Activated CD8-positive, alpha-beta memory T cell treated with anti-CD3 and anti-CD28 coated beads, Interleukin-2, amount 10 ng/mL, durations not matched to agents 7 days and 5 days (primary cell): Measurements from ENCODE around the gene HDAC1. TPM values are rescaled to one million over a fixed set of nuclear protein-coding genes. Genes with fewer than 3 reads are reported as not detected.

Experiments
- ATAC-seq: fragments of 150-1000 bp; cut with Tn5 transposase; one replicate; pipeline ENCODE4 v1.10.0; 2021; ENCODE audit warnings: moderate library complexity
- CTCF ChIA-PET: fragments of 350-600 bp; sonication (Branson Sonifier 250); formaldehyde crosslinking; loops from one replicate; lab custom pipeline; 2021; ENCODE audit warnings: antibody characterized with exemption; lab: Charles Lee
- DNase-seq: peaks from one replicate; pipeline ENCODE4 v3.0.0-alpha.2; 2020
- H3K27ac Mint-ChIP-seq: one replicate; pipeline ENCODE4 v1.8.0; 2021; ENCODE audit warnings: mild to moderate bottlenecking, mixed read lengths
- H3K27me3 Mint-ChIP-seq: one replicate; pipeline ENCODE4 v1.8.0; 2021; ENCODE audit warnings: mixed read lengths
- H3K36me3 Mint-ChIP-seq: one replicate; pipeline ENCODE4 v1.8.0; 2021; ENCODE audit warnings: mild to moderate bottlenecking, mixed read lengths
- H3K4me1 Mint-ChIP-seq: one replicate; pipeline ENCODE4 v1.8.0; 2021; ENCODE audit warnings: mixed read lengths
- H3K4me3 Mint-ChIP-seq: one replicate; pipeline ENCODE4 v1.8.0; 2021; ENCODE audit warnings: mild to moderate bottlenecking, moderate library complexity, mixed read lengths
- H3K9me3 Mint-ChIP-seq: one replicate; pipeline ENCODE4 v1.8.0; 2022; ENCODE audit warnings: low read depth, mixed read lengths
- total RNA-seq, 2 experiments: library from RNA; stranded (reverse); gene quantifications; one replicate each; pipeline ENCODE4 v1.2.3, GENCODE V29; 2021

HDAC1 gene
- total RNA-seq = 100 to 1,000 TPM; 183 to 189 TPM

- no peaks in the 10 kb centered on the region for H3K9me3 Mint-ChIP-seq
- no peaks in the 10 kb centered on the region for H3K27me3 Mint-ChIP-seq
- peak; percentile 99 for ATAC-seq
- peak; percentile 98 for DNase-seq
- peak within 1 kb of the TSS; percentile 99 for H3K4me3 Mint-ChIP-seq
- peak within 1 kb of the TSS; percentile 98 for H3K27ac Mint-ChIP-seq
- peaks cover 49% of the 10 kb centered on the region for H3K4me1 Mint-ChIP-seq
- CTCF ChIA-PET = interaction anchor here (0.5 to 4.2 kb wide), 21 partner anchors 12 to 336 kb away, joined by 3 to 21 read pairs (median 4); partner anchors contain the start of genes LCK, MARCKSL1 and TXLNA
- H3K36me3 Mint-ChIP-seq = peaks cover 22% of the 10 kb centered on the region
Observed at GRCh38 chr1:32291708-32292538, at the start of gene HDAC1. Gene HDAC1, plus strand, starts transcription at chr1:32292083. Its CDS starts 87 bp downstream, at chr1:32292170.

- Mint-ChIP-seq H3K4me3 (no peak overlapping the region), H3K27ac (no peak overlapping the region), H3K36me3 (no peaks in the 10 kb centered on the region), H3K27me3 (no peaks in the 10 kb centered on the region), H3K9me3 (no peaks in the 10 kb centered on the region), H3K4me1 (peaks cover 34% of the 10 kb centered on the region)
- DNase-seq = no peak
- CTCF ChIA-PET = interaction anchor here (1.0 to 1.6 kb wide), 4 partner anchors 13 to 42 kb away, joined by 3 to 5 read pairs (median 4); partner anchors contain the start of gene CCDC28B
- no peak for ATAC-seq
Observed at GRCh38 chr1:32242341-32242851, 49.5 kb upstream of the HDAC1 start.

GRCh38 chr1:32246888-32247273 is 45.0 kb upstream of the HDAC1 start, which contains the start of gene FAM167B:
Gene FAM167B, plus strand, starts transcription at chr1:32247222. Its CDS starts 200 bp downstream, at chr1:32247422.
- DNase-seq = no peak
- Mint-ChIP-seq H3K4me3 (peak within 1 kb of the TSS; percentile 57), H3K27me3 (no peaks in the 10 kb centered on the region), H3K4me1 (peaks cover 53% of the 10 kb centered on the region), H3K27ac (peak within 1 kb of the TSS; percentile 94), H3K9me3 (no peaks in the 10 kb centered on the region), H3K36me3 (peaks cover 7% of the 10 kb centered on the region)
- CTCF ChIA-PET = interaction anchor here (0.8 to 11.3 kb wide), 7 partner anchors 9 to 147 kb away, joined by 3 to 99 read pairs (median 27); partner anchors contain the start of gene BSDC1
- no peak for ATAC-seq

GRCh38 chr1:32247452-32247851 is 44.4 kb upstream of the HDAC1 start:
- DNase-seq (no peak), ATAC-seq (no peak)
- peak overlapping the region; percentile 94 for H3K27ac Mint-ChIP-seq
- CTCF ChIA-PET = interaction anchor here (0.8 to 11.3 kb wide), 19 partner anchors 9 to 147 kb away, joined by 3 to 99 read pairs (median 7); partner anchors contain the start of genes BSDC1, HDAC1, IQCC and TXLNA
- H3K27me3 Mint-ChIP-seq = no peaks in the 10 kb centered on the region
- H3K4me3 Mint-ChIP-seq = no peak overlapping the region
- H3K36me3 Mint-ChIP-seq = peaks cover 12% of the 10 kb centered on the region
- peaks cover 49% of the 10 kb centered on the region for H3K4me1 Mint-ChIP-seq
- no peaks in the 10 kb centered on the region for H3K9me3 Mint-ChIP-seq

GRCh38 chr1:32247983-32248889 is 43.6 kb upstream of the HDAC1 start:
- DNase-seq (peak; percentile 90), ATAC-seq (peak; percentile 38)
- peaks cover 19% of the 10 kb centered on the region for H3K36me3 Mint-ChIP-seq
- CTCF ChIA-PET = interaction anchor here (0.6 to 11.3 kb wide), 35 partner anchors 10 to 191 kb away, joined by 3 to 99 read pairs (median 4); partner anchors contain the start of genes BSDC1, CCDC28B, HDAC1 and IQCC
- peaks cover 47% of the 10 kb centered on the region for H3K4me1 Mint-ChIP-seq
- H3K9me3 Mint-ChIP-seq = no peaks in the 10 kb centered on the region
- peak overlapping the region; percentile 57 for H3K4me3 Mint-ChIP-seq
- H3K27ac Mint-ChIP-seq = peak overlapping the region; percentile 94
- H3K27me3 Mint-ChIP-seq = no peaks in the 10 kb centered on the region

GRCh38 chr1:32249831-32250525 is 41.9 kb upstream of the HDAC1 start:
- Mint-ChIP-seq H3K9me3 (no peaks in the 10 kb centered on the region), H3K4me3 (peak overlapping the region; percentile 97), H3K36me3 (peaks cover 32% of the 10 kb centered on the region), H3K27ac (peak overlapping the region; percentile 94), H3K27me3 (no peaks in the 10 kb centered on the region), H3K4me1 (peaks cover 54% of the 10 kb centered on the region)
- DNase-seq = peak; percentile 94
- CTCF ChIA-PET = interaction anchor here (0.9 to 11.3 kb wide), 15 partner anchors 10 to 246 kb away, joined by 3 to 99 read pairs (median 14); partner anchors contain the start of genes CCDC28B, HDAC1 and MARCKSL1
- peak; percentile 67 for ATAC-seq

- Mint-ChIP-seq H3K27ac (peak within 1 kb of the TSS; percentile 94), H3K4me3 (peak within 1 kb of the TSS; percentile 97), H3K4me1 (peaks cover 57% of the 10 kb centered on the region), H3K9me3 (no peaks in the 10 kb centered on the region), H3K27me3 (no peaks in the 10 kb centered on the region), H3K36me3 (peaks cover 38% of the 10 kb centered on the region)
- CTCF ChIA-PET = interaction anchor here (0.7 to 11.3 kb wide), 13 partner anchors 9 to 247 kb away, joined by 3 to 99 read pairs (median 14); partner anchors contain the start of genes CCDC28B, HDAC1 and TXLNA
- peak; percentile 89 for DNase-seq
- ATAC-seq = peak; percentile 27
Observed at GRCh38 chr1:32250893-32251716, 40.8 kb upstream of the HDAC1 start, which contains the start of gene LCK. Gene LCK, plus strand, starts transcription at chr1:32251265. Its CDS starts 23,065 bp downstream, at chr1:32274330.

GRCh38 chr1:32255072-32256071 is 36.5 kb upstream of the HDAC1 start:
- H3K27ac Mint-ChIP-seq = peak overlapping the region; percentile 94
- CTCF ChIA-PET = interaction anchor here (0.9 to 11.3 kb wide), 7 partner anchors 8 to 40 kb away, joined by 3 to 99 read pairs (median 10); partner anchors contain the start of genes FAM167B, HDAC1 and LCK
- peaks cover 45% of the 10 kb centered on the region for H3K4me1 Mint-ChIP-seq
- H3K36me3 Mint-ChIP-seq = peaks cover 60% of the 10 kb centered on the region
- H3K27me3 Mint-ChIP-seq = no peaks in the 10 kb centered on the region
- no peaks in the 10 kb centered on the region for H3K9me3 Mint-ChIP-seq
- DNase-seq (peak; percentile 70), ATAC-seq (peak; percentile 20)
- peak overlapping the region; percentile 97 for H3K4me3 Mint-ChIP-seq

GRCh38 chr1:32256473-32257226 is 35.2 kb upstream of the HDAC1 start:
- Mint-ChIP-seq H3K36me3 (peaks cover 60% of the 10 kb centered on the region), H3K4me3 (peak overlapping the region; percentile 75), H3K9me3 (no peaks in the 10 kb centered on the region), H3K4me1 (peaks cover 43% of the 10 kb centered on the region), H3K27me3 (no peaks in the 10 kb centered on the region), H3K27ac (peak overlapping the region; percentile 93)
- CTCF ChIA-PET = interaction anchor here (1.0 to 11.3 kb wide), 5 partner anchors 8 to 41 kb away, joined by 3 to 99 read pairs (median 15); partner anchors contain the start of genes FAM167B and LCK
- ATAC-seq (peak; percentile 28), DNase-seq (no peak)

- H3K36me3 Mint-ChIP-seq = peaks cover 55% of the 10 kb centered on the region
- H3K9me3 Mint-ChIP-seq = no peaks in the 10 kb centered on the region
- CTCF ChIA-PET = interaction anchor here (1.0 to 11.3 kb wide), 3 partner anchors 8 to 34 kb away, joined by 3 to 94 read pairs (median 15); partner anchors contain the start of genes FAM167B and LCK
- DNase-seq (no peak), ATAC-seq (no peak)
- H3K27me3 Mint-ChIP-seq = no peaks in the 10 kb centered on the region
- H3K4me1 Mint-ChIP-seq = peaks cover 44% of the 10 kb centered on the region
- peak overlapping the region; percentile 93 for H3K27ac Mint-ChIP-seq
- H3K4me3 Mint-ChIP-seq = peak overlapping the region; percentile 75
Observed at GRCh38 chr1:32257227-32257508, 34.7 kb upstream of the HDAC1 start.
